ENCODE results near the gene CEP95.

DNA sequence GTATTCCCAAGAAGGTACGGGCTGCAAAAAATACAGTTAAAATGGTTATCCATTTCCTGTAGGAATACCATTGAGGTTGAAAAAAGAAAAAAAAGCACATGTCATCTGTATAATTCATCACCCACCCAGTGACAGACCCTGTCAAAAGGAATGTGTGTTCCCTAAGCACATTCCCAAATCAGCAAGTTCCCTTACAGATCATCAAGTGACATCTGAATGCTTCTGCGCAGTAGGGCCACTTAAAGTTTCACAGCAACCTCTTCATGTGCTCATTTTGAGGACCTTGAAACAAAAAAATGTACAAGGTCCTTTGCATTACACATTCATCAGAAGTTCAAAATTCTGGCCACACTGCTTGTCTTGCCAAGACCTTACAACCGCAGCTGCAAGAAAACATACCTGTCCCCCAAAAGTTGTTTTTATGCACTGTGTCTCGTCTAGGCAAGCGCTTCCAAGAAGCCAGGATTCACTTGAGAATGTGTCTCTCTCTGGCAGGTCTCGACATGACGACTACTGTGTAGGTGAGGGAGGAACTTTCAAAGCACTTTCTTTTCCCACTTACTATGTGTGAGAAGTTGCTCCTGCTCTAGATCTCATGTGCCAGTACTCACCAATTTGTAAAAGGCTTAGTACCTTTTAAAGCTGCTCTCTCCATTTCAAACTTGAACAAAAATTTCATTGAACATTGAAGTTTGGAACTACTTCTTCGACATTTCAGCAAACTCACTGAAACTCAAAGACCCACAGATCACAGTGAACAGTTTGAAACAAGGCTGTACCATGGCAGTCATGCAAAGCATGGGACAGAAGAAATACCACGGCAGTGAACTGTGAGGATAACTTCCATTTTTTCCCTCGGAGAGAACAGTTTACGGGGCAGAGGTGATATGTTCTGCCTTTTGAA, 5.7 kb upstream of the CEP95 start:
- no peak for TF ChIP-seq POLR2AphosphoS5 (IDR thresholded peaks at IDR 0.05; ENCODE audit: borderline replicate concordance, low read depth, low read length)
- no peak for TF ChIP-seq EZH2 (IDR thresholded peaks at IDR 0.05)

Data from SK-N-MC (cell line).